ENCODE results near the gene WWOX.

DNA sequence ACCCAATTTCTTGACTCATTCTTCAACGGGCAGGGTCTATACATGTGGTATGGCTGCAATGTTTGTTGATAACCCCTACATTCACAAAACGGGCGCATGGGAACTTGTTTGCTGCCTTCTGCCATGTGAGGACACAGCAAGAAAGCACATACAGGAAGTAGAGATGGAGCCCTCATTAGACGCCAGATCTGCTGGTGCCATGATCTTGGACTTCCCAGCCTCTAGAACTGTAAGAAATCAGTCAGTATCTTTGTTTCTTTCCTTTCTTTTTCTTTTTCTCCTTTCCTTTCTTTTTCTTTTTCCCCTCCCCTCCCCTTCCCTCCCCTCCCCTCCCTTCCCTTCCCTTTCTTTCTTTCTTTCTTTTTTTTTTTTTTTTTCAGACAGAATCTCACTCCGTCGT is 165.2 kb downstream of the WWOX start:
- TF ChIP-seq EZH2 (IDR thresholded peaks at IDR 0.05; ENCODE audit: low read length) = no peak
- TF ChIP-seq, protein P1, sequence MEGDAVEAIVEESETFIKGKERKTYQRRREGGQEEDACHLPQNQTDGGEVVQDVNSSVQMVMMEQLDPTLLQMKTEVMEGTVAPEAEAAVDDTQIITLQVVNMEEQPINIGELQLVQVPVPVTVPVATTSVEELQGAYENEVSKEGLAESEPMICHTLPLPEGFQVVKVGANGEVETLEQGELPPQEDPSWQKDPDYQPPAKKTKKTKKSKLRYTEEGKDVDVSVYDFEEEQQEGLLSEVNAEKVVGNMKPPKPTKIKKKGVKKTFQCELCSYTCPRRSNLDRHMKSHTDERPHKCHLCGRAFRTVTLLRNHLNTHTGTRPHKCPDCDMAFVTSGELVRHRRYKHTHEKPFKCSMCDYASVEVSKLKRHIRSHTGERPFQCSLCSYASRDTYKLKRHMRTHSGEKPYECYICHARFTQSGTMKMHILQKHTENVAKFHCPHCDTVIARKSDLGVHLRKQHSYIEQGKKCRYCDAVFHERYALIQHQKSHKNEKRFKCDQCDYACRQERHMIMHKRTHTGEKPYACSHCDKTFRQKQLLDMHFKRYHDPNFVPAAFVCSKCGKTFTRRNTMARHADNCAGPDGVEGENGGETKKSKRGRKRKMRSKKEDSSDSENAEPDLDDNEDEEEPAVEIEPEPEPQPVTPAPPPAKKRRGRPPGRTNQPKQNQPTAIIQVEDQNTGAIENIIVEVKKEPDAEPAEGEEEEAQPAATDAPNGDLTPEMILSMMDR (optimal IDR thresholded peaks at IDR 0.05 in 1 of 3, IDR thresholded peaks at IDR 0.05 in 1 of 3, conservative IDR thresholded peaks at IDR 0.05 in 1 of 3; ENCODE audit: extremely low read depth in 1 of 3, insufficient read depth in 2 of 3, low read length in 3 of 3) = no peak

Measured in keratinocyte (primary cell).